PFSK-1 (cell line): ENCODE results near the gene ESR1.

Source experiments
- FOXP2 ChIP-seq: optimal IDR thresholded peaks from 2 replicates; pipeline ENCODE3; 2011; ENCODE audit warnings: borderline replicate concordance, control low read depth, inconsistent platforms; ENCODE audit not compliant: insufficient read depth; ENCODE audit errors: extremely low read length, extremely low read depth
- POLR2AphosphoS5 ChIP-seq: IDR thresholded peaks from 2 replicates; pipeline ENCODE4 v1.6.1; 2012; ENCODE audit warnings: low read depth, mild to moderate bottlenecking, control low read depth, low read length, moderate library complexity
- REST ChIP-seq, 2 experiments: IDR thresholded peaks; 2 replicates each; pipeline versions ENCODE4 v1.6.1 to v1.8.0; 2011 to 2012; ENCODE audit warnings: low read depth in 2 of 2, low read length in 2 of 2, control low read depth in 1 of 2, inconsistent platforms in 1 of 2, mild to moderate bottlenecking in 1 of 2, moderate library complexity in 1 of 2; ENCODE audit not compliant: insufficient read depth in 1 of 2
- SIN3A ChIP-seq: IDR thresholded peaks from 2 replicates; pipeline ENCODE4 v1.6.1; 2012; ENCODE audit warnings: mild to moderate bottlenecking, low read length, moderate library complexity, borderline replicate concordance; ENCODE audit not compliant: insufficient read depth
- TAF1 ChIP-seq: IDR thresholded peaks from 2 replicates; pipeline ENCODE4 v1.6.1; 2012; ENCODE audit warnings: low read length, control low read depth, borderline replicate concordance; ENCODE audit not compliant: insufficient read depth

The ESR1 gene

DNA sequence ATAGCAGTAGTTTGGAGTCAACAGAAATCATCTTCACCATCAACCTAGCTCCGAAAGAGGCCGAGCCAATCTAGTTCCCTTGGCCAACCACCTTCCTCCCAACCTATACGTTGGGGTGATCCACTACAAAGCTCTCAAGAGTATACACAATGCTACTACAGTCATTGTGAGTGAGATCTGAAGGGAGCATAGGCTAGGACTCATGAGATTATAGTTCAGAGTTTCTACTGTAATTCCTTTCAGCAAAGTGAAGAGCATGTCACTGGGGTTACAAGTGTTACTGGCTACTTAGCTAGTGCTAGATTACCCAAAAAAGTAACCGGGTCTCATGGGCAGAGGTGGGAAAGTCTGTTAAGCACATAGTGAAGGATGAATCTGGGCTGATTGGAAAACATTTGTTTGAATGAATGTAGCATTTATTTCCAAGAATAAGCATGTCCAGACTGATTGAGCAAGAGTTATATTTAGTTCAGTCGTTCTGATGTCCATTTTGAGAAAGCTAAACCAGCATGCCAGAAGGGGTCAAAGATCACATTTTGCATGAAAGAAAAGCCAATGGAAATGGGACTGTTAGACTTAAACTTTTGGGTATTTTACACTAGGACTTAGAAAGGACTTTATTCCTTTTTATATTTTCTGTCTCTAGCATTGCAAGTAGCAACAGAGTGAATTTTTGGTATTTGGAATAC lies 10.5 kb upstream of the ESR1 start:
- TF ChIP-seq TAF1 (no peak), REST (IDR thresholded peaks at IDR 0.05; ENCODE audit: insufficient read depth in 1 of 2, low read depth in 2 of 2, low read length in 2 of 2) (no peak), FOXP2 (no peak), POLR2AphosphoS5 (no peak), SIN3A (no peak)

DNA sequence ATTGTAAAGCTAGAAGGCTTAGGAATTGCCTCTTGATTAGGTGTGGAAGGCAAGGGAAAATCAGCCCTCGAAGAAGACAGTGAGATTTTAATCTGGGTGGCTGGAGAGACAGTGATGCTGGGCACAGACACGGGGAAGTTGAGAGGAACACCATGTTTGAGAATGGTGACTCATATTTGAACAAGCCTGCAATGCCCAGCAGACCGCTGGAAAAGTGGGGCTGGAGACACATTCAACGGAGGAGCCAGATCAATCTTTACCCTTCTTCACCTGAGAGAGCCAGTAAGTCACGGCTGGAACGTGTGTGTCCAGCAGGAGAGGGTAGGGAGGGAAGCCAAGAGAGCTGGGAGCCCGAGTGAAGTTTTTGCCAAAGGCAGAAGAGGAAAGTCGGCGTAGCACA lies 3.7 kb upstream of the ESR1 start:
- TF ChIP-seq SIN3A (no peak), POLR2AphosphoS5 (no peak), REST (IDR thresholded peaks at IDR 0.05; ENCODE audit: insufficient read depth in 1 of 2, low read depth in 2 of 2, low read length in 2 of 2) (no peak)

- TF ChIP-seq REST (IDR thresholded peaks at IDR 0.05; ENCODE audit: insufficient read depth in 1 of 2, low read depth in 2 of 2, low read length in 2 of 2) (no peak), SIN3A (no peak), FOXP2 (no peak), TAF1 (no peak), POLR2AphosphoS5 (no peak)
Observed at GRCh38 chr6:151804585-151805285, 2.7 kb upstream of the ESR1 start.

DNA sequence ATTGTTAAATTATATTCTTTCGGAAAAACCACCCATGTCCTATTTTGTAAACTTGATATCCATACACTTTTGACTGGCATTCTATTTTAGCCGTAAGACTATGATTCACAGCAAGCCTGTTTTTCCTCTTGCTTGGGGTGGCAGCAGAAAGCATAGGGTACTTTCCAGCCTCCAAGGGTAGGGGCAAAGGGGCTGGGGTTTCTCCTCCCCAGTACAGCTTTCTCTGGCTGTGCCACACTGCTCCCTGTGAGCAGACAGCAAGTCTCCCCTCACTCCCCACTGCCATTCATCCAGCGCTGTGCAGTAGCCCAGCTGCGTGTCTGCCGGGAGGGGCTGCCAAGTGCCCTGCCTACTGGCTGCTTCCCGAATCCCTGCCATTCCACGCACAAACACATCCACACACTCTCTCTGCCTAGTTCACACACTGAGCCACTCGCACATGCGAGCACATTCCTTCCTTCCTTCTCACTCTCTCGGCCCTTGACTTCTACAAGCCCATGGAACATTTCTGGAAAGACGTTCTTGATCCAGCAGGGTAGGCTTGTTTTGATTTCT lies 2.1 kb upstream of the ESR1 start:
- TF ChIP-seq SIN3A, result no peak
- no peak for TF ChIP-seq REST (IDR thresholded peaks at IDR 0.05; ENCODE audit: insufficient read depth in 1 of 2, low read depth in 2 of 2, low read length in 2 of 2)
- TF ChIP-seq POLR2AphosphoS5, result no peak
- no peak for TF ChIP-seq TAF1
- no peak for TF ChIP-seq FOXP2
